A549 (cell line): ENCODE data around the gene PPA1. TPM values are rescaled to one million over a fixed set of nuclear protein-coding genes. Genes with fewer than 3 reads are reported as not detected.

ENCODE experiments used
- ATAC-seq, 2 experiments: fragments of 200-7000 bp in 1 of 2; fragments of >200 bp in 1 of 2; cut with Nextera tagmentation in 1 of 2; cut with Tn5 transposase in 1 of 2; 3 replicates each; pipeline versions ENCODE4 v1.8.0 to v1.9.1; 2018 to 2020; ENCODE audit warnings: mild to moderate bottlenecking in 1 of 2, moderate library complexity in 1 of 2
- CTCF ChIA-PET: fragments of 300-600 bp; sonication (Branson Sonifier 250); formaldehyde crosslinking; extraction: SDS; loops from one replicate; lab custom pipeline; 2021; ENCODE audit warnings: antibody characterized with exemption, inconsistent platforms; lab: Yijun Ruan, JAX
- POLR2A ChIA-PET: fragments of 350-600 bp; formaldehyde crosslinking; extraction: SDS; loops from one replicate; lab custom pipeline; 2021; ENCODE audit warnings: antibody characterized with exemption, inconsistent platforms; lab: Yijun Ruan, JAX
- DNase-seq, 2 experiments: peaks; one replicate each; pipeline versions ENCODE4 v3.0.0 to v3.0.0-alpha.2; 2011 to 2016; ENCODE audit warnings: low read depth in 1 of 2, low spot score in 1 of 2
- FAIRE-seq: peaks from 2 replicates; lab custom pipeline; 2011; peaks lifted over from hg19 to GRCh38; lab: Jason Lieb, UNC
- H3K27ac ChIP-seq, 2 experiments: fragments of >200 bp; sonication (Bioruptor Twin); formaldehyde crosslinking; 3 replicates each; pipeline ENCODE4 v1.5.1; 2016 to 2017
- H3K4me1 ChIP-seq: fragments of >200 bp; sonication (Bioruptor Twin); formaldehyde crosslinking; 3 replicates; pipeline ENCODE4 v1.6.1; 2016
- H3K4me2 ChIP-seq: fragments of >200 bp; sonication (Bioruptor Twin); formaldehyde crosslinking; 3 replicates; pipeline ENCODE4 v1.6.1; 2016
- H3K4me3 ChIP-seq: fragments of >200 bp; sonication (Bioruptor Twin); formaldehyde crosslinking; 3 replicates; pipeline ENCODE4 v1.5.1; 2016
- H3K9me3 ChIP-seq: fragments of >200 bp; sonication (Bioruptor Twin); formaldehyde crosslinking; 3 replicates; pipeline ENCODE4 v1.6.1; 2016
- BHLHE40 ChIP-seq: IDR thresholded peaks from 2 replicates; pipeline ENCODE4 v1.6.1; 2012; ENCODE audit warnings: low read depth, low read length, inconsistent platforms
- CBX2 ChIP-seq: fragments of 200-600 bp; sonication (generic); IDR thresholded peaks from 2 replicates; pipeline ENCODE4 v1.6.1; 2016; ENCODE audit warnings: low read depth, mild to moderate bottlenecking, borderline replicate concordance
- CBX8 ChIP-seq: fragments of 200-600 bp; sonication (generic); IDR thresholded peaks from 2 replicates; pipeline ENCODE4 v1.6.1; 2016
- CHD2 ChIP-seq: fragments of 150-350 bp; IDR thresholded peaks from 2 replicates; pipeline ENCODE4 v1.6.1; 2014; ENCODE audit warnings: low read length; ENCODE audit not compliant: partially characterized antibody
- CTCF ChIP-seq: fragments of >200 bp; sonication (Bioruptor Twin); formaldehyde crosslinking; IDR thresholded peaks from 3 replicates; pipeline ENCODE4 v1.5.1; 2016
- E2F6 ChIP-seq: IDR thresholded peaks from 2 replicates; pipeline ENCODE4 v1.6.1; 2012; ENCODE audit warnings: low read depth, borderline replicate concordance
- EHF ChIP-seq: fragments of 250-450 bp; sonication (Bioruptor Pico); IDR thresholded peaks from 2 replicates; pipeline ENCODE4 v1.5.0; 2020; ENCODE audit warnings: mild to moderate bottlenecking
- ELK1 ChIP-seq: fragments of 150-350 bp; IDR thresholded peaks from 2 replicates; pipeline ENCODE4 v1.6.1; 2014; ENCODE audit warnings: low read depth, mild to moderate bottlenecking, low read length
- EP300 ChIP-seq, 2 experiments: fragments of >200 bp; sonication (Bioruptor Twin); formaldehyde crosslinking; IDR thresholded peaks; 2 replicates in 1 of 2; 3 replicates in 1 of 2; pipeline ENCODE4 v1.6.1; 2016 to 2017
- ESRRA ChIP-seq: fragments of 150-350 bp; IDR thresholded peaks from 2 replicates; pipeline ENCODE4 v1.6.1; 2014; ENCODE audit warnings: mild to moderate bottlenecking, low read length, borderline replicate concordance
- FOSB ChIP-seq: fragments of 250-450 bp; sonication (Bioruptor Pico); IDR thresholded peaks from 2 replicates; pipeline ENCODE4 v1.5.0; 2020; ENCODE audit warnings: mild to moderate bottlenecking, moderate library complexity
- FOSL2 ChIP-seq, 2 experiments: fragments of 450-650 bp in 1 of 2; fragments of >200 bp in 1 of 2; sonication (Bioruptor Twin) in 1 of 2; formaldehyde crosslinking; IDR thresholded peaks; 2 replicates each; pipeline versions ENCODE4 v1.5.0 to v1.6.1; 2016 to 2020; ENCODE audit warnings: mild to moderate bottlenecking in 1 of 2, moderate library complexity in 1 of 2
- FOXS1 ChIP-seq: fragments of 250-450 bp; sonication (Bioruptor Pico); IDR thresholded peaks from 2 replicates; pipeline ENCODE4 v1.5.0; 2020; ENCODE audit warnings: mild to moderate bottlenecking, moderate library complexity
- HDAC2 ChIP-seq: fragments of 200-600 bp; sonication (generic); IDR thresholded peaks from 2 replicates; pipeline ENCODE4 v1.6.1; 2016
- HOXB13 ChIP-seq: fragments of 250-450 bp; sonication (Bioruptor Pico); IDR thresholded peaks from 2 replicates; pipeline ENCODE4 v1.5.0; 2020; ENCODE audit warnings: low read depth, mild to moderate bottlenecking, moderate library complexity
- HOXB5 ChIP-seq: fragments of 250-450 bp; sonication (Bioruptor Pico); IDR thresholded peaks from 2 replicates; pipeline ENCODE4 v1.5.0; 2020; ENCODE audit warnings: mild to moderate bottlenecking, moderate library complexity
- JUN ChIP-seq, 2 experiments: fragments of >200 bp; sonication (Bioruptor Twin); formaldehyde crosslinking; IDR thresholded peaks; 2 replicates in 1 of 2; 3 replicates in 1 of 2; pipeline ENCODE4 v1.6.1; 2016 to 2017
- JUNB ChIP-seq: fragments of >200 bp; sonication (Bioruptor Twin); formaldehyde crosslinking; IDR thresholded peaks from 2 replicates; pipeline ENCODE4 v1.6.1; 2016
- KDM5A ChIP-seq: fragments of 200-600 bp; sonication (generic); IDR thresholded peaks from 2 replicates; pipeline ENCODE4 v1.6.1; 2016; ENCODE audit warnings: antibody characterized with exemption, mild to moderate bottlenecking
- MYC ChIP-seq: IDR thresholded peaks from 2 replicates; pipeline ENCODE4 v1.6.1; 2012; ENCODE audit warnings: mild to moderate bottlenecking, inconsistent platforms, low read length, improper control_type of control experiment, borderline replicate concordance
- NR3C1 ChIP-seq: fragments of >200 bp; sonication (Bioruptor Twin); formaldehyde crosslinking; IDR thresholded peaks from 3 replicates; pipeline ENCODE4 v1.6.1; 2017
- PBX3 ChIP-seq: IDR thresholded peaks from 2 replicates; pipeline ENCODE4 v1.6.1; 2012
- PHF8 ChIP-seq: fragments of 200-600 bp; sonication (generic); IDR thresholded peaks from 2 replicates; pipeline ENCODE4 v1.6.1; 2016; ENCODE audit warnings: low read depth, mild to moderate bottlenecking, antibody characterized with exemption, moderate library complexity, borderline replicate concordance
- RCOR1 ChIP-seq: fragments of 150-350 bp; IDR thresholded peaks from 2 replicates; pipeline ENCODE4 v1.6.1; 2014; ENCODE audit warnings: antibody characterized with exemption, low read length, low read depth
- RFX5 ChIP-seq: fragments of 450-650 bp; IDR thresholded peaks from 2 replicates; pipeline ENCODE4 v1.7.1; 2014; ENCODE audit warnings: antibody characterized with exemption, mild to moderate bottlenecking, moderate library complexity
- RNF2 ChIP-seq: fragments of 200-600 bp; sonication (generic); IDR thresholded peaks from 2 replicates; pipeline ENCODE4 v1.6.1; 2016; ENCODE audit warnings: low read depth, mild to moderate bottlenecking, antibody characterized with exemption, moderate library complexity, borderline replicate concordance
- SMC3 ChIP-seq: fragments of >200 bp; sonication (Bioruptor Twin); formaldehyde crosslinking; IDR thresholded peaks from 3 replicates; pipeline ENCODE4 v1.6.1; 2018; ENCODE audit warnings: inconsistent platforms
- TFCP2L1 ChIP-seq: fragments of 250-450 bp; sonication (Bioruptor Pico); IDR thresholded peaks from 2 replicates; pipeline ENCODE4 v1.5.0; 2021; ENCODE audit warnings: mild to moderate bottlenecking
- ZFP36 ChIP-seq: fragments of 450-650 bp; IDR thresholded peaks from 2 replicates; pipeline ENCODE4 v1.6.1; 2014; ENCODE audit warnings: borderline replicate concordance; ENCODE audit not compliant: partially characterized antibody
- ZSCAN20 ChIP-seq: fragments of 250-450 bp; sonication (Bioruptor Pico); IDR thresholded peaks from 2 replicates; pipeline ENCODE4 v1.8.0; 2022; ENCODE audit warnings: mild to moderate bottlenecking, moderate library complexity
- WGBS: methylation state at CpG from one replicate; pipeline ENCODE4 v1.1.6; 2017; ENCODE audit errors: missing lambda C conversion rate; 5-methylcytosine and 5-hydroxymethylcytosine counted together
- polyA plus RNA-seq, 4 experiments: library from polyadenylated mRNA; depleted of rRNA in 3 of 4; stranded (reverse); fragments of >200 nt; fragmentation: RNase III in 1 of 4; extraction: RNeasy Plus Mini Kit Qiagen cat#74134 plus additional on column Dnase treatment in 1 of 4; gene quantifications; 2 replicates in 3 of 4; 3 replicates in 1 of 4; pipeline ENCODE4 v1.2.3, GENCODE V29; 2011 to 2017

PPA1 gene
- polyA plus RNA-seq, 2 of the 4 experiments (the other 2 are of a cell fraction) = 205 to 273 TPM

GRCh38 chr10:70270952-70271351, 37.7 kb upstream of the PPA1 start:
- 54% methylated on average over 2 of the region's 2 CpGs for WGBS
- no peak for DNase-seq
- peaks cover 12% of the 10 kb centered on the region for H3K4me1 ChIP-seq
- H3K9me3 ChIP-seq = 0 out of 3 replicates have a peak, but pooled peaks cover 5% of the 10 kb centered on the region
- no peak for TF ChIP-seq CTCF
- TF ChIP-seq EHF (CRISPR knock-in tag) = no peak
- TF ChIP-seq ZSCAN20 (CRISPR knock-in tag) = no peak
- TF ChIP-seq PBX3 = no peak
- TF ChIP-seq ESRRA = no peak
- no peak for TF ChIP-seq CBX2
- no peak overlapping the region for H3K4me3 ChIP-seq
- ChIA-PET POLR2A (no interaction called here), CTCF (interaction anchor here (1.3 to 2.5 kb wide), 3 partner anchors 49 to 94 kb away, joined by 3 to 13 read pairs (median 10); no protein-coding TSS in a partner anchor)
- no peak overlapping the region for H3K4me2 ChIP-seq
- no peak overlapping the region for H3K27ac ChIP-seq
- no peak for FAIRE-seq
- ATAC-seq = no peak

GRCh38 chr10:70269741-70270140, 36.5 kb upstream of the PPA1 start:
- FAIRE-seq = no peak
- ChIA-PET CTCF (interaction anchor here (0.5 to 2.5 kb wide), 5 partner anchors 11 to 95 kb away, joined by 3 to 13 read pairs (median 3); no protein-coding TSS in a partner anchor), POLR2A (no interaction called here)
- DNase-seq = no peak
- H3K27ac ChIP-seq = no peak overlapping the region
- 90% methylated on average over 3 of the region's 3 CpGs for WGBS
- no peak overlapping the region for H3K4me2 ChIP-seq
- H3K4me1 ChIP-seq = peaks cover 12% of the 10 kb centered on the region
- no peak overlapping the region for H3K4me3 ChIP-seq
- ATAC-seq = no peak
- no peaks in the 10 kb centered on the region for H3K9me3 ChIP-seq
- TF ChIP-seq KDM5A = no peak
- no peak for TF ChIP-seq HDAC2
- no peak for TF ChIP-seq TFCP2L1 (CRISPR knock-in tag)
- no peak for TF ChIP-seq E2F6
- TF ChIP-seq RNF2 = no peak
- no peak for TF ChIP-seq NR3C1
- TF ChIP-seq PHF8 = no peak
- TF ChIP-seq RFX5 = no peak
- no peak for TF ChIP-seq FOXS1
- no peak for TF ChIP-seq BHLHE40
- TF ChIP-seq JUNB = no peak
- TF ChIP-seq FOSL2 (IDR thresholded peaks at IDR 0.05) = no peak
- TF ChIP-seq FOSL2 (CRISPR knock-in tag; IDR thresholded peaks at IDR 0.05) = no peak
- no peak for TF ChIP-seq JUN (IDR thresholded peaks at IDR 0.05)
- no peak for TF ChIP-seq SMC3
- TF ChIP-seq, all 56 proteins: peak for 0

- Histone ChIP-seq H3K4me2 (no peak overlapping the region), H3K27ac (no peak overlapping the region), H3K9me3 (no peaks in the 10 kb centered on the region), H3K4me1 (peaks cover 12% of the 10 kb centered on the region), H3K4me3 (no peak overlapping the region)
- ChIA-PET POLR2A (no interaction called here), CTCF (interaction anchor here (1.2 to 3.9 kb wide), 7 partner anchors 8 to 96 kb away, joined by 3 to 33 read pairs (median 4); no protein-coding TSS in a partner anchor)
- DNase-seq = no peak
- ATAC-seq = no peak
- TF ChIP-seq MYC = no peak
- no peak for TF ChIP-seq NR3C1
- no peak for TF ChIP-seq HOXB13
- no peak for TF ChIP-seq PBX3
- no peak for TF ChIP-seq CBX8
- no peak for TF ChIP-seq ZFP36
- no peak for TF ChIP-seq FOSB (CRISPR knock-in tag)
- TF ChIP-seq ELK1 = no peak
- no peak for TF ChIP-seq JUNB
- TF ChIP-seq RCOR1 = no peak
- TF ChIP-seq HOXB5 (CRISPR knock-in tag) = no peak
- no peak for TF ChIP-seq EP300 (IDR thresholded peaks at IDR 0.05)
- TF ChIP-seq CHD2 = no peak
- no peak for FAIRE-seq
- WGBS = 80% methylated on average over 4 of the region's 4 CpGs
Observed at GRCh38 chr10:70268376-70268775, 35.1 kb upstream of the PPA1 start.
